Retinal pigment epithelial cell (primary cell): Measurements from ENCODE around the gene DYDC2.

Source experiments
- DNase-seq: peaks from one replicate; pipeline ENCODE4 v3.0.0-alpha.2; 2010; ENCODE audit warnings: low read depth
- H3K4me3 ChIP-seq: 2 replicates; pipeline ENCODE4 v1.5.1; 2011; ENCODE audit warnings: mild to moderate bottlenecking, low read length, control low read depth, moderate library complexity
- CTCF ChIP-seq: conservative IDR thresholded peaks from 2 replicates; pipeline ENCODE4 v1.5.1; 2011; ENCODE audit warnings: low read depth, low read length, control low read depth, inconsistent platforms

The DYDC2 gene

GRCh38 chr10:80321183-80321582 lies 35.4 kb upstream of the DYDC2 start:
- no peak for TF ChIP-seq CTCF
- H3K4me3 ChIP-seq: no peak overlapping the region
- no peak for DNase-seq

- no peak for TF ChIP-seq CTCF
- no peak for DNase-seq
- no peak overlapping the region for H3K4me3 ChIP-seq
Measured at GRCh38 chr10:80322158-80322557, 34.4 kb upstream of the DYDC2 start.

DNA sequence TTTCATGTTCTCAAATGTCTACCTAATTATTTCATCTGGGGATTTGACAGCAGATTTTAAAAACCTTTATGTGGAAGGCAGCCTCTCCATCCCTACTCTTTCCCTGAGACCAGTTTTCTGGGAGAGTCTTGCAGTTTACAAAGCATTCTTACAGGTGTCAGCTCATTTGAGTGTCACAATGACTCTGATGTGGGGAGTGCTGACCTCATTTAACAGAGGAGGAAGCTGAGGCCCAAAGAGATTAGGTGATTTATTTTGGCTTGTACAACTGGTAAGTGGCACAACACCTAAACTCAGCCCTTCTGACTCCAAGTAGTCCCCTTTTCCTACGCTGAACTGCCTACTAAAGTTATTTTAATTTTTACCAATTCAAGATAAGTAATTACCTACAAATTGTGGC lies 33.9 kb upstream of the DYDC2 start:
- H3K4me3 ChIP-seq: no peak overlapping the region
- DNase-seq: no peak
- no peak for TF ChIP-seq CTCF

GRCh38 chr10:80323311-80323710 lies 33.3 kb upstream of the DYDC2 start:
- TF ChIP-seq CTCF: no peak
- H3K4me3 ChIP-seq: no peak overlapping the region
- DNase-seq: no peak

DNA sequence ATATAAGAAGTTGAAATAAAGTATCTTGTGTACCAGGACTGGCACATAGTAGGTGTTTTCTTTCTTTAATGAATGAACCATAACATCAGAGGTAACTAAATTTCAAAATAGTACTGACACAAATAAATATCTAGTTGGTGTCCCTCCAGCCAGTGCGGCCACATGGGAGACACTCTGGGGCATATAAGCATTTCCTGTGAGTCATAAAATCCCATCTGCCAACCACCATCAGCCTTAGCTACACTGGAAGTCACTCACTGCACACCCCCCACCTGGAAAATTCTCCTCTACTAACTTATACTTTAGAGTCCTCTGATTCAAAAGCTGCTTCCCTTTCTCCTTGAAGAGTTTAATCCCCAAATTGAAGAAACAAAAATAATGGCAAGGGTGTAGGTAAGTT lies 32.5 kb upstream of the DYDC2 start:
- TF ChIP-seq CTCF: no peak
- no peak for DNase-seq
- H3K4me3 ChIP-seq: no peak overlapping the region

GRCh38 chr10:80324891-80325364 lies 31.7 kb upstream of the DYDC2 start:
- DNase-seq: no peak
- no peak overlapping the region for H3K4me3 ChIP-seq
- no peak for TF ChIP-seq CTCF

DNA sequence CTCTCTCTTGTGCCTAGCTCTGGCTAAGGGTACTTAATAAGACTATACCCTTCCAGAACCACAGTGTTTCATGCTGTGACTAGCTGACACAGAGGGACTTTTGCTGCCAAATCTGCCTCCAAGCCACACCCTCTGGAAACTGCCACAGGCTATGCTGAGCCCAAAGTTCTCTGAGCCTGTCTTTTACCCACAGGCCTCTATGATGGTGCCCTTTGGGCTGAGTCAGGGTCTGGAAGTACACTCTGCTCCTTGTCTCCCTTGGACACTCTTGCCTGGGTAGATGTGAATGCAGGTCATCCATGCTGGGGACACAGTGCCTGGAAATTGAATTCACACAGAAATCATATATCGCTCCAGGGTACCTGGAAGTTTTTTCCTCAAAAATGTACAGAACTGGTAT lies 22.6 kb upstream of the DYDC2 start:
- TF ChIP-seq CTCF: no peak
- no peak for DNase-seq
- no peak overlapping the region for H3K4me3 ChIP-seq
